Anterior cingulate cortex (tissue), 58 donors: ENCODE measurements around the gene UBE2G2.

ENCODE experiments used
- DNase-seq, 58 donors: peaks; one replicate each; lab custom pipeline; 2025; lab: John Stamatoyannopoulos, UW

UBE2G2 gene

DNA sequence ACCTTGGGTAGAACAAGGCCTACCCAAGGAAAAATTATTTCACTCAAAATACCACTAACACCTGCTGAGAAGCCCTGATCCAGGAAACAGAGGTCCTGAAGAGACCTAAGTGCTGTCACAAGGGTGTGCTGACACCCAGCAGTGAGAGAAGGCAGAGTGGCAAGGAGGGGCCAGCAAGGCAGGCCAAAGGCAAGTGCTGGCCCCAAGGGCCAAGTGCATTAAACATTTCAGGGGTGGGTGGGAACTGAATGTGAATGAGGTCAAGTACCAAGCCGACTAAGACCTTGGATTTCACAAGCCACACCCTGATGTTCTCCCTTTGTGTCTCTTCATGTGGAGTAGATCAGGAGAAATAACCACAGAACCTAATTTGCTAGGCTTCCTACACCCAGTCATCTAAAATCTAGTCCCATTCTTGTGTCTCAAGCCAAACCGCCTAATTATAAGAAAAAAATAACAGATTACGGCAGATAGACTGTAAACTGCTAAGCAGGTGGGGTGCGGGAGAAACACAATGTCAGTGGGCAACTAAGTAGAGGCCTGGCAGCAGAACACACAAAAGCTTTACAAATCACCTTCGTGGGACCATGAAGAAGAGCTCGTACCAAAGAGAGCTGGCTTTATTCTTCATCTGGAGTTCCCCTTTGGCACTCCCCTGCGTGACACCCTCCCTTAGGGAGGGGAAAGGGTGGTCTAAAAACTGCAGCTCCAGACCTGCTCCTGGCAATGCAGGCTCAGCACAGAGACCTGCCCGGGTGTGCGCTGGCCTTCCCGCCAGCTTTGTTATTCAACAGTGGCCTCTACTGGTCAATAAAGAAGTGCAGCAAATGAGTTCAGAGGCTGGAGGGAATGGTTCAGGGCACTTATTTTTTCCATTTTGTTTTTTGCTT is 8.7 kb downstream of the UBE2G2 start:
- DNase-seq = peak in 29 of 58 donors; percentile 8 to 53 (median 21)

DNA sequence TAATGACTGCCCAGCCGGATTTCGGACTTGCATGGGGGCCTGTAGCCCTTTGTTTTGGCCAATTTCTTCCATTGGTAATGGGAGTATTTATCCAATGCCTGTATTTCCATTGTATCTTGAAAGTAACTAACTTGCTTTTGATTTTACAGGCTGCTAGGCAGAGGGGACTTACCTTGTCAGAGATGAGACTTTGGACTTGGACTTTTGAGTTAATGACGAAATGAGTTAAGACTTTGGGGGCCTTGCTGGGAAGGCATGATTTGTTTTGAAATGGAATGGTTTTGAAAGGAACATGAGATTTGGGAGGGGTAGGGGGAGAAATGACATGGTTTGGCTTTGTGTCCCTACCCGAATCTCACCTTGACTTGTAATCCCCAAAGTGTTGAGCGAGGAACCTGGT is 9.6 kb downstream of the UBE2G2 start:
- DNase-seq = no peak

DNA sequence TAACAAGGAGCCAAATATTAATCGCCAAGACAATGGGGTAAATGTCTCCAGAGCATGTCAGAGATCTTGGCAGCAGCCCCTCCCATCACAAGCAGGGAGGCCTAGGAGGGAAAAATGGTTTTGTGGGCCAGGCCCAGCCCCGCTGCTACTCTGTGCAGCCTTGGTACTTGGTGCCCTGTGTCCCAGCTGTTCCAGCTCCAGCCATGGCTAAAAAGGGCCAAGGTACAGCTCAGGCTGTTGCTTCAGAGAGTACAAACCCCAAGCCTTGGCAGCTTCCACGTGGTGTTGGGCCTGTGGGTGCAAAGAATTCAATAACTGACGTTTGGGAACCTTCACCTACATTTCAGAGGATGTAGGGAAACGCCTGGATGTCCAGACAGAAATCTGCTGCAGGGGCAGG is 10.4 kb downstream of the UBE2G2 start:
- DNase-seq = no peak

DNA sequence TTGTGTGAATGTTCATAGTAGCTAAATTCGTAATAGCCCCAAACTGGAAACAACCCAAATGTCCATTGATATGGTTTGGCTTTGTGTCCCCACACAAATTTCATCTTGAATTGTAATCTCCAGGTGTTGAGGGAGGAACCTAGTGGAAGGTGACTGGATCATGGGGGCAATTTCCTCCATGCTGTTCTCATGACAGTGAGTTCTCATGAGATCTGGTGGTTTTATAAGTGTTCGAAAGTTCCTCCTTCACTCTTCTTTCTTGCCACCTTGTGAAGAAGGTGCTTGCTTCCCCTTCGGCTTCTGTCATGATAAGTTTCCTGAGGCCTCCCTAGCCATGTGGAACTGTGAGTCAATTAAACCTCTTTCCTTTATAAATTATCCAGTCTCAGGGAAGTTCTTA is 11.3 kb downstream of the UBE2G2 start:
- no peak for DNase-seq

DNA sequence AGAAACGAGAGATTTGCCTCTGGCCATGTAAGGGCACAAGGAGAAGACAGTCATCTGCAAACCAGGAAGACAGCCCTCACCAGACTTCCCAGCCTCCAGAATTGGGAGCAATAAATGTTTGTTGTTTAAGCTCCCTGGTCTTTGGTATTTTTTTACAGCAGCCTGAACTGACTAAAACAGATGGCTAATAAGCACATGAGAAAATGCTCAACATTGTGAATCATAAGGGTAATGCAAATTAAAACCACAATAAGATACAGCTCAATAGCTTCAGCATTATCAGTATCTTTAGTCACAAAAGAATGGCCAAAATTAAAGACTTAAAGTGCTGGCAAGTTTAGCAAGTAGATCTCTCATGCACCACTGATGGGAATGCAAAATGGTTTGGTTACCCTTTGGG is 11.7 kb downstream of the UBE2G2 start:
- DNase-seq = no peak

DNA sequence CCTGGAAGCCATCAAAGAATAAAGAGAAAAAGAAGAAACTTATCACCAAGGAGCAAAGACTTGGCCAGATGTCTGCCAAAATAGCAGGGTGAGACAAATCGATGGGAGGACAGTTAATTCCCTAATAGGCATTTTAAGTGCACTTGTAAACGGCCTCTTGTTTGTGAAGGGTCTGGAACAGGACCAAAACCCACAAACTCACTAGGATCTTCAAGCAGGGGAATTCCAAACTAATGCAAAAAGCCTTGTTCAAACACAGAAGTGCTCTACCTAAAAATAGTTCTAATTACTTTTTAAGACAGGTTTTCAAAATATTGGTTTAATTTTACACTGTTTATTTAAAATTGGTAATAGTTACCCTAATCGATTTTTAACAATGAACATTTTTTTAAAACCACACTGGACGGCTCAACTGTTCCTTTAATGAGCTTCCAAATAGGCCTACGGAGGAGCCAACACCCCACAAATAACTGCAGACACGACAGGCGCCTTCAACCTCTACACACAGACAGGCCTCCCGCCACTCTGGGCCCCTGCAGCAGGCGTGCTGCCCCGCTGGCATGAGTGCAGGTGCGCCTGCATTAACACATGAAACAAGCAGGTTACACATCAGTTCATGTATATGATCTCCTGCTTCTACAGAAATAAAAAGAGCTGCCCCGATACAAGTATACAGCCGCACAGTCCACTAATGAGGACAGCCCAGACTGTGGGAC is 15.8 kb downstream of the UBE2G2 start:
- no peak for DNase-seq

DNA sequence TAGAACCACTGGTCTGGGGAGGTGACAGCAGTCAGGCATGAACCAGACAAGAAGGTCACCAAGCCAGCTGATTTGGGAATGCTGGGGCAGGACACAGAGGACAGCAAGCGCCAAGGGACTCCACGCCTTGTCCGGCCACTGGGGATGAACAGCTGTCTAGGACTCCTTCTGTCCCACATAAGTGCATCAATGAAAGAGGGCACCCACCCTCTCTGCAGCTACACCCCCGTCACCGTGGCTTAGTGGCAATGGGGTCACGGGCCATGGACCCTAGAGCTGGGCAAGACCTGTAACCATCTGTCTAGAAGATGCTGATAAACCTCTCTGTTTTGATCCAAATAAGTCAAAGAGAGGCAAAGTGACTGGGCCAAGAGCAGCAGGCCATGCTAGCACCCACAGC is 16.8 kb downstream of the UBE2G2 start:
- DNase-seq = no peak

DNA sequence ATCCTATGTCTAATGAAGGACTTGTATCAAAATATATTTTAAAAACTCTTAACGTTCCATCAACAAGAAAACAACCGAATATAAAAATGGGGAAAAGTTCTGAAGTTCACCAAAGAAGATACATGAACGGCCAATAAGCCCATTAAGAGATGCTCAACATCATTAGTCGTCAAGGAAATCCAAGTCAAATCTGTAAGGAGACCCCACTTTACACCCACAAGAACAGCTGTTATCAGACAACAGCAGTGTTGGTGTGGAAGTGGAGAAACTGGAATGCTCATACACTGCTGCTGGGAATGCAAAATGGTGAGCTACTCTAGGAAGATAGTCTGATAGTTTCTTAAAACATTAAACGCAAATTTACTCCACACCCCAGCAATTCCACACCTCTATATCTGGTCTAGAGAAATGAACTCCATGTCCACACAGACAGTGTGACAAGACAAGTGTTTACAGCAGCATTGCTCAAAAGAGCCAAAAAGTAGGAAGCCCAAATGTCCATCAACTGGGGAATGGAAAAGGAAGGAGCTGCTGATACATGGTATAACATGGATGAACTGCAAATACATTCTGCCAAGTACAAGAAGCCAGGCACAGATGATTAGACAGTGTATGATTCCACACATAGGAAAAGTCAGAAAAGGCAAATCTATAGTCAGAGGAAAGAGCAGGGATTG is 18.5 kb downstream of the UBE2G2 start:
- DNase-seq = no peak

DNA sequence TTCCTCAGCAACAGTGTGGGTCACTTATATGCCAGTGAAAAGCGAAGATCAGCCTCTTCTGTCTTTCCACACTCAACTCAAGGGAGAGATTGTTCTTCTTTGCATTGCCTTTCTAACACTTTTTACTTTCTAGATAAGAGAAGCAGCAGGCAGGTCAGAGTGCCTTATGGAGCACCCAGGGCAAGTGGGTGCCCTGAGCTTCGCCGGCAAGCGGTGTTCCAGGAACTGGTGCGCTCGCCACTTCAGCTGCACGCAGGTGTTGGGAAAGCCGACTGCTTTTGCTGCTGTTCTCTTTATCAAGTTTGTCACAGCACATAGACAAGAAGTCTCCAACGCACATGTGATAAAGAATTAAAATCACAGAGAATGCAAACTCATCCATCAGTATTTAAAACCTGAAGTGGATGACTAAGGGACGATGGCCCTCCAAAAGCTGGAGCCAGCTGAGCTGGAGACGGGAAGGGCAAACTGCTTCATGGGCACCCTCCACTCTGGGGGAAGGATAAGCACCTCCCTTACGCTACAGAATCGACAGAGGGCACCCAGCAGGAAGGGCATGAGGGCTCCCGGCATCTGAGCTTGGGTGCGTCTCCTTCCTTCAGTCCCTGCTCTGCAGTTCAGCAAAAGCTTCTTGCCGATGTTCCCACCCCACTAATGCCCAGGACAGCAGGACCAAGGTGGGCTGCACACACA is 20.7 kb downstream of the UBE2G2 start:
- no peak for DNase-seq

DNA sequence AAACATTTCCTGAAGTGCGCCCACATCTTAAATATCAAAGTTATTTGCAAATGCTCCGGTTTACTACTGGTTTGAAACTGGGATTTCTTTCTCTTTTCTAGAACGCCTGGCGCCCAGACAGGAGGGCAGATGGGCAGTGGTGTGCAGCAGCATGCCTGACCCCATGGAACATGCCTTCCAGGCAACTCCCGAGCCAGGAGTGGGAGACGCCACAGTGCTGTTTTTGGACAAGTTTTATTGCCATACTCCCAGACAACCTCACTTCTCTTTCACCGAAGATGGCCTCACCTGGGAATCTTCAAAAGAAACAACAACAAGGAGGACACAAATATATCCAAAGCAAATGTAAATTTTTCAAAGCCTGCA is 21.5 kb downstream of the UBE2G2 start:
- no peak for DNase-seq

DNA sequence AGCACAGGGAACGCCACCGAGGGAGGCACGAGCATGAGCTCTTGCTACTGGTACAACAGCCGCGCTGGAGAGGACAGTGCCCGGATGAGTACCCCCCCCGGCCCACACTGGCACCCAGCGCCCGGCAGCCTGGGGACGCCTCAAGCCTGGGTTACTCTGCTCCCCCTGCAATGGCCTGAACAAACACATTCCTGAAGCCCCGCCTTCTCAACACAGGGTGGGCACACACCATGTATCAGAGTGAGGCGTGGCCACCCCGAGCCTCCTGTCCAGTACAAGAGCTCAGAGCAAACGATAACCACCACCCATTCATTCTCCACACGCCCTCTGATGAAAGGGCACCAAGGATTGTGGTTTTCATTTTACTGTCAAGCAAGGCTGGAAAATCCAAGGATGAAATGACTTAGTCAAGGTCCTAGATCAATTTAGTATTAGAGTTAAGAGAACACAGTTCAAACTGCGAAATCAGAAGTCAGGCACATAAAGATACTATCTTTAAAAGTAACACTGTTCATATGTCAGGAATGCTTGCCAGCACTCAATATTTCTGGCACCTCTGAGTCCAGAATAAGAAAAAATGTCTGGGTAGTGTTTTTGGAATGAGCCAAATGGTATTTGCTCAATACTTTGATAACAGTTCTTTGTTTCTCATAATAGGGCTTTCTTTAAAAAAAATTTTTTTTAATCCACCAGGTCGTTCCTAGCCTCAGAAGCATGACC is 22.0 kb downstream of the UBE2G2 start:
- DNase-seq = no peak

DNA sequence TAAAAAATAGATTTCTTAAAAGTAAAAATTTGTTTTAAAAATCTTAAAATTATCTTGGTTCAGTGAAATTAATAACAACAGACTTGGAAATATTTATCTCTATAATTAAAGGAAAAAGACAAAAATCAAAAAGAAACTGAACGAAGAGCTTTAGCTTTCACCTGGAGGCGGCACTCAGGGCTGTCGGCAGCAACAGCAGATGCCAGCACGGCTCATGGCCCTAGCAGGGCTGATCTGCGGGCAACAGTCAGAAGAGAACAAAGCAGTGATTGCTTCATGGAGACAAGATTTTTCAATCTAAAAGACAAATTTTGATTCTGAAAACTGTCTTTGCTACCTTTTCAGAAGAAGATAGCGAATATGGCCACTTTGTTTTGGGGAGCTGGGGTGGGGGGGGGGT is 22.6 kb downstream of the UBE2G2 start:
- DNase-seq = no peak

DNA sequence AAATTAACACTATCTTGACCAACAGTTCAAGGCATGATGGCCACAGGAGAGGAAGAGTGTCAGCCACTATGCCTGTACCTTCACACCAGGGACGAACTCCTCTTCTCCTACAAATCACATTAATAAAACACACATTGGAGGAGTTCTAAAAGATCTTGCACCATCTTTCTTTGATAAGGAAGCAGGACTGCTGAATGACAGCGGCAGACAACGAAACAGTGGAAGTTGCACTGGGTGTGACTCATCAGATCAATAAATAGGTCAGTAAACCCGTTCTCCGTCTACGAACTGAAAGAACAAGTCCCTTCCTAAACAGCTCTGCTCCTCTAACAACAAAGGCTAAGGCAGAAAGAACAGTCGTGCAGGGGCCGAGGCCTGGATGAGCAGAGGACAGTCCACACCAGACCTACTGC is 23.1 kb downstream of the UBE2G2 start:
- DNase-seq = no peak

DNA sequence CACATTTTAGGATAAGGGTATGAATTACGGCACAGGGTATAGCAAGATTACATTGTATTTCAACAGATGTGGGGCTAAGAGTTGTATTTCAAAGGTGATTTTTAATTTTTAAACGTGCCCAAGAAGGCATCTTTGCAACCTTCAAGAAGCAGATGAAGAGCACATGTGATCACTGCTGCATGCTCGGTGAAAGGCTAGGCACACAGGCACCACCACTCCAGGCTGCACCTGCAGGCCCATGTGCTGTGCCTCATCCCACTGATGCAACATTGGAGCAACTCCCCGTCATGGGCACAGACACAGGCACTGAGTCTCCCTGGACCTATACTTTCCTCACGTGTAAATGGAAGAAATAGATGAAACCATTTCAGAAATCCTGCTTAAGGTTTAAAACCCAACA is 23.5 kb downstream of the UBE2G2 start:
- DNase-seq = no peak

DNA sequence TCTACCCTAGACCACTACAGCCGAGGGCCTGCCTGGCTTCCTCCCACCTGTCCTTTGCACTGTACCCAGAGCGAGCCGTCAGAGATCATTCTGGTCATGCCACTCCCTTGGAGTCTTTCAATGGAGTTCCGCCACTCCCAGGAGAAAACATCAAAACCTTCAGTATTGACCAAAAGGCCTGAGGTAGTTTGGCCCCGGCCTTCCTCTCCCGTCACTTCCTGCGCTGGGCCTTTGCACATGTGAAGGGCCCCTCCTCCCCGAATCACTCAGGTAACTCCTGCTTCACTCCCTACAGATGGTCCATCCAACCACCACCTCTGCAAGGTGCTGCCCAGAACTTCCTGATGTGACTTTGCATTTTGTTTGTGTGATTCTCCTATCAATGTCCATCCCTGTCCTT is 26.6 kb downstream of the UBE2G2 start:
- DNase-seq = no peak

DNA sequence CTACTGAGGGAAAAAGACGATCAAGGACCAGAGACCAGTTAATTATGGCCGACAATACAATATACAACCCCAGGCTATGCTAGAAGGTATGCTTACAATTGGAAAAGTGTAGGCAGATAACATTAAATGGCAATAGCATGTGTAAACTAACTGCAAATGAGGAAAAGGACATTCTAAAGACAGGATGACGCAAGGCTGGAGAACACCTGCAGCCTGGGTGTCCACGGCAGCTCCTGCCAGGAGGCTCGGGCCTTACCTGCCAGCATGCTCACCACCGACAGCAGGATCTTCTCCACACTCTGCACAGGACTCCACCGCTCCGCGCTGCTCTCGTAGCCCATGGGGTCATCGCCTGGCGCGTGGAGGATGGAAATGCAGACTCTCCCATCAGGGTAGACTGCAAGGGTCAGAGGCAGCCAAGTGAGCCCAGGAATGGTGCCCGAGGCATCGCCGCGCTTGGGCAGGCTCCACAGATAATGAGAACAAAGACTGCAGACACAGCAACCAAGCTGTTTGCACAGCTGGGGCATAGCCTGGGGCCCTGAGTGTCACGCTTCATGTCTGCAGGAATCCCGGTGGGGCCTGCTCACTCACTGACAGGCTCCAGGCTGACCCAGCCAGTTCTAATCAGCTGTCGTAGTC is 28.2 kb downstream of the UBE2G2 start:
- no peak for DNase-seq

DNA sequence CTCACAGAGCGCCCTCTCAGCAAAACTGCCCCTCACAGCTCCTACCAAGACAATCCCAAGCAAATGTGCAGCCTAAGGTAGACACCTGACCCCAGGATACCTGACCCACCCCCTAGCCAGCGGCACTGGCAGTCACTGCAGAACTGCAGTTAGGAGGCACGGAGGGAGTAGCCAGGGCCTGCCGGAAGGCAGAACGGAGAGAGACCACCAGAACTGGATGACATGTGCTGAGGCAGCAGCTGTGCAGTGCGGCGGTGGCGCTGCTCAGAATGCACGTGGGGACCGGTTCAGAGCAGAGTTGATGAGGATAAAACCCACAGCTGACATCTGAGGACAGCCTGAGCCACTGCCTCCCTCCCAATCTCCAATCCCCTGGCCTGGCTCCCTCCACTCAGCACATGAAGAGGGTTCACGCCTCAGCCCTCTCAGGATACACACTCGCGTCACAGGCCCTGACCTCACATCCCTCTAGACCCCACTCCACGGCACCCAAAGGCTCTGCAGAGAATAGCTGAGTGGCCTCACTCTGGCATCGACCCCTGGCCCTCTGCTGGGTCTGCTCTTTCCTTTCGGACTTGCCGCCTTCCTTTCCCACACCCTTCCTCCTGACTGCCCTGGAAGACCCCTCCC is 29.6 kb downstream of the UBE2G2 start:
- no peak for DNase-seq

DNA sequence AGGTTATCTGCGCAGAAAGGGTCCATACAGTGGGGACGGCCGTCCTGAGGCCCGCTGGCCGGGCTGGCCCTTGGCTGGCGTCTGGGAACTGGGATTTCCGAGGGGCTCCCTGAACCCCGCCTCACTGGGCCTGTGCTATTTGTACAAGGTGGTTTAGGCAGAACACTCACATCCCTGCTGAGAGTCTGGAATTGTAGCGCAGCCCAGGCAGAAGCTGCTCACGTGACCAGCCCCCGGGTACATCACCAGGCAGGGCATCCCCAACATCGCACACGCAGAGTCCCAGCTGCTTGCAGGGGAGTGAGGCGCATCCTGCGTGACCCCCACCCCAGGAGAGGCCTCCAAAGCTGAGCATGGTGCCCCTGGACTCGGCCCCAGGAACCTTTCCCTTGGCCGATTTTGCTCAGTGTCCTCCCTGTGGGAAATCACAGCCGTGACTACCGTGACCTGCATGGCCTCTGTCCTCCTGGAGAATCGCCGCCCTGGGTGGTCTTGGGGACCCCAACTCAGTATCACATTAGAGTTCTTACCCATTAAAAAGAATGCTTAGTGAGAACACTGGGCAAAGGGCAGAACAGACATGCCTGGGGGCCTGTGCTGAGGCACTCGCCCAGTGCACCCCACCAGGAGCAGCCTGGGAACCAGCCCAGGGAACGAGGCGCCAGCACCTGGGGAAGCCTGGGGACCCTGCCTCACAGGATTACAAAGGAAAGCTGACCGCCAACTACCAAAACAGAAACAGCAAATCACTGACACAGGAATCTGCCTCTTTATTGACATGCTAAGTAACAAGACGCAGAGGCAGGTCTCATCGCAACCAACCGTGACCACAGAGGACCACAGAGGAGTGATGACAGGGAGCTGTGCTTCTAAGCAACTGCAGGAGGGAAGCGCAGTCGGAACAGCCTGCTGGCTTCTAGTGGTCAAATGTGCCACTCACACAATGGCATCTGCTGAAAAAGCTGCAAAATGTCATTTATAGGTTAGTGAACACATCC is 33.5 kb downstream of the UBE2G2 start:
- no peak for DNase-seq
